Adrenal gland (tissue), 12 donors: ENCODE data around the gene MYOCD. TPM values are rescaled to one million over a fixed set of nuclear protein-coding genes. Genes with fewer than 3 reads are reported as not detected.
A peak's percentile ranks its signal among the peaks of the same experiment; 100 is the strongest.

Experiments
- DNase-seq, 7 donors: peaks; one replicate each; pipeline ENCODE4 v3.0.0-alpha.2; 2019 to 2020
- H3K27ac ChIP-seq, 5 donors: fragments of 200-600 bp; sonication (generic) in 4 of 5; 1 replicate in 3 of 5; 2 replicates in 2 of 5; pipeline versions ENCODE4 v1.5.1 to v1.8.0; 2016 to 2020; ENCODE audit warnings: mild to moderate bottlenecking in 1 of 5
- H3K27me3 ChIP-seq: fragments of 200-600 bp; 2 replicates; pipeline ENCODE4 v1.8.0; 2021
- H3K36me3 ChIP-seq, 2 donors: fragments of 200-600 bp; replicated peaks in 1 of 2; 1 replicate in 1 of 2; 2 replicates in 1 of 2; pipeline versions ENCODE4 v1.5.1 to v1.8.0; 2018 to 2022
- H3K4me1 ChIP-seq, 2 donors: fragments of 200-600 bp; replicated peaks in 1 of 2; 1 replicate in 1 of 2; 2 replicates in 1 of 2; pipeline versions ENCODE4 v1.5.1 to v1.8.0; 2018 to 2021
- H3K4me3 ChIP-seq, 4 donors: fragments of 200-600 bp; sonication (generic) in 3 of 4; one replicate each; pipeline ENCODE4 v1.5.1; 2016 to 2018
- H3K9me3 ChIP-seq, 3 donors: fragments of 200-600 bp; sonication (generic) in 1 of 3; replicated peaks in 1 of 3; 1 replicate in 2 of 3; 2 replicates in 1 of 3; pipeline versions ENCODE4 v1.5.1 to v1.8.0; 2016 to 2021
- POLR2A ChIP-seq, 2 donors: fragments of 450-650 bp; IDR thresholded peaks; one replicate each; pipeline ENCODE4 v1.6.1; 2017; ENCODE audit warnings: antibody characterized with exemption in 2 of 2, mild to moderate bottlenecking in 2 of 2, moderate library complexity in 1 of 2
- WGBS, 4 donors: extraction: QIAGEN DNeasy Blood & Tissue Kit in 2 of 4; methylation state at CpG; one replicate each; pipeline versions ENCODE4 v1.1.5 to v1.1.7; 2013 to 2017; 5-methylcytosine and 5-hydroxymethylcytosine counted together
- intact Hi-C, 2 donors: fragments of 100-400 bp; cut with DNase I; formaldehyde crosslinking; loops; one replicate each; pipeline versions ENCODE4 v1.14.1 to v1.15.0; 2022 to 2023
- polyA plus RNA-seq, 3 donors: library from polyadenylated mRNA; stranded (reverse); fragments of 200-250 nt in 2 of 3; fragments of 350-450 nt in 1 of 3; fragmentation: Illumina TruSeq in 1 of 3; extraction: RNeasy Lipid Tissue Mini Kit (QIAGEN cat#74804) in 1 of 3; gene quantifications; one replicate each; pipeline ENCODE4 v1.2.3, GENCODE V29; 2013 to 2014
- total RNA-seq, 9 donors: library from RNA; depleted of rRNA in 4 of 9; stranded (reverse); fragments of >200 nt in 4 of 9; fragments of 120-200 nt in 1 of 9; fragmentation: NEBNext Ultra II Directional in 1 of 9; extraction: Animal tissue kit (Norgen Biotek cat#: 25700) in 1 of 9; gene quantifications; one replicate each; pipeline versions ENCODE4 v1.1.0 to v1.2.4, GENCODE V29; 2013 to 2023
- TF ChIP-seq, protein P1 (sequence below), 6 experiments: fragments of 450-650 bp in 4 of 6; fragments of 200-600 bp in 2 of 6; sonication (generic) in 1 of 6; IDR thresholded peaks; 1 replicate in 5 of 6; 2 replicates in 1 of 6; pipeline versions ENCODE4 v1.5.1 to v1.8.0; 2016 to 2021; ENCODE audit warnings: antibody characterized with exemption in 6 of 6, mild to moderate bottlenecking in 2 of 6, moderate library complexity in 1 of 6
- donor health status: healthy with polysubstance abuse.
- donor health status: Bipolar disorder and iron deficiency.
- donor health status: DM: yes; HTN: yes; CAD: no.
- donor health status: DM: no; HTN: no; CAD: no.
- donor health status: DM: no; HTN: no; CAD: no.
- donor health status: DM: yes; HTN: yes; CAD: no.

The MYOCD gene
- total and polyA plus RNA-seq, 12 donors = 0.18 to 4.3 (median 0.97) TPM

- Histone ChIP-seq H3K4me1 (no peaks in the 10 kb centered on the region), H3K36me3 (no peaks in the 10 kb centered on the region), H3K27me3 (no peaks in the 10 kb centered on the region), H3K27ac (peak overlapping the region in 1 of 5 donors; percentile 18), H3K9me3 (no peaks in the 10 kb centered on the region), H3K4me3 (no peak overlapping the region)
- 42 to 49% (median 48%) methylated on average over 7 of the region's 7 CpGs for WGBS, 4 donors
- TF ChIP-seq, protein P1, sequence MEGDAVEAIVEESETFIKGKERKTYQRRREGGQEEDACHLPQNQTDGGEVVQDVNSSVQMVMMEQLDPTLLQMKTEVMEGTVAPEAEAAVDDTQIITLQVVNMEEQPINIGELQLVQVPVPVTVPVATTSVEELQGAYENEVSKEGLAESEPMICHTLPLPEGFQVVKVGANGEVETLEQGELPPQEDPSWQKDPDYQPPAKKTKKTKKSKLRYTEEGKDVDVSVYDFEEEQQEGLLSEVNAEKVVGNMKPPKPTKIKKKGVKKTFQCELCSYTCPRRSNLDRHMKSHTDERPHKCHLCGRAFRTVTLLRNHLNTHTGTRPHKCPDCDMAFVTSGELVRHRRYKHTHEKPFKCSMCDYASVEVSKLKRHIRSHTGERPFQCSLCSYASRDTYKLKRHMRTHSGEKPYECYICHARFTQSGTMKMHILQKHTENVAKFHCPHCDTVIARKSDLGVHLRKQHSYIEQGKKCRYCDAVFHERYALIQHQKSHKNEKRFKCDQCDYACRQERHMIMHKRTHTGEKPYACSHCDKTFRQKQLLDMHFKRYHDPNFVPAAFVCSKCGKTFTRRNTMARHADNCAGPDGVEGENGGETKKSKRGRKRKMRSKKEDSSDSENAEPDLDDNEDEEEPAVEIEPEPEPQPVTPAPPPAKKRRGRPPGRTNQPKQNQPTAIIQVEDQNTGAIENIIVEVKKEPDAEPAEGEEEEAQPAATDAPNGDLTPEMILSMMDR (IDR thresholded peaks at IDR 0.05) = no peak
- no peak for TF ChIP-seq POLR2A (IDR thresholded peaks at IDR 0.05)
- intact Hi-C loops = no loop called here
- no peak for DNase-seq
Observed at GRCh38 chr17:12619459-12620199, 46.1 kb upstream of the MYOCD start.

GRCh38 chr17:12620200-12620720 lies 45.4 kb upstream of the MYOCD start:
- Histone ChIP-seq H3K9me3 (no peaks in the 10 kb centered on the region), H3K4me1 (no peaks in the 10 kb centered on the region), H3K36me3 (no peaks in the 10 kb centered on the region), H3K27ac (peak overlapping the region in 1 of 5 donors; percentile 18), H3K4me3 (no peak overlapping the region), H3K27me3 (no peaks in the 10 kb centered on the region)
- intact Hi-C loops = no loop called here
- WGBS, 4 donors = 35 to 48% (median 45%) methylated on average over 5 of the region's 5 CpGs
- no peak for DNase-seq
- TF ChIP-seq, protein P1 (IDR thresholded peaks at IDR 0.05) = no peak
- no peak for TF ChIP-seq POLR2A (IDR thresholded peaks at IDR 0.05)

- H3K27me3 ChIP-seq = no peaks in the 10 kb centered on the region
- no peaks in the 10 kb centered on the region for H3K4me1 ChIP-seq
- no peaks in the 10 kb centered on the region for H3K36me3 ChIP-seq
- no peak for TF ChIP-seq POLR2A (IDR thresholded peaks at IDR 0.05)
- TF ChIP-seq, protein P1 (IDR thresholded peaks at IDR 0.05) = no peak
- WGBS, 4 donors = 36 to 48% (median 45%) methylated on average over 11 of the region's 11 CpGs
- H3K27ac ChIP-seq = peak overlapping the region in 1 of 5 donors; percentile 19
- intact Hi-C loops = no loop called here
- H3K9me3 ChIP-seq = no peaks in the 10 kb centered on the region
- peak in 4 of 7 donors; percentile 3 to 54 (median 26) for DNase-seq
- H3K4me3 ChIP-seq = no peak overlapping the region
Observed at GRCh38 chr17:12622726-12623125, 43.0 kb upstream of the MYOCD start.

DNA sequence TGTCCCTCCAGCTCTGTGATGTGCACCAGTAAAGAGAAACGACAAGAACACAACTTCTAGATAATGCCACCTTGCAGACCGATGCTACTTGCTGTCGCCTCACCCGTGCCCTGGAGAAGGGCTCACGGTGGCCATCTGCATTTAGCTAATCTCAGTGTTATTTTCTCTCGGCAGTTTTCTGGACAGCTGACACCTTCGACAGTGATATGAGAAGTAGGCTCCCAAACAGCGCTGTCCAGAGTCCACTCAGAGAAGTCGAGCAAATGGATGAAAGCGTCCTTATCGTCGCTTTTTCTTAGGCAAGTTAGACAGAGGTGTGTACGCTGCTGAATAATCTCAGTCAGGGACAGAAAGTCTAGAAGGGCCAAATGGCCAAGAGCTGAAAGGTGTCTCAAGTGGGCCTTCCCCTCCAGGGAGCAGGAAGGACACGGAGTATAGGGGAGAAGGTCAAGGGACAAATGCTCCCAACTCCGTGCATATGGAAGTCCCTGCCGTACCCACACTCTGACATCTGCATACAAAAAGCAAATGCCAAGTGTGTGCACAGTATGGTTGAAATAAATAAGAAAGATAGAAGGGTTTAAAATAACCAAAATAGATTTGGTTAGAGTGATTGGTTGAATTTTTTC lies 42.4 kb upstream of the MYOCD start:
- Histone ChIP-seq H3K4me1 (no peaks in the 10 kb centered on the region), H3K27ac (peak overlapping the region in 1 of 5 donors; percentile 19), H3K9me3 (no peaks in the 10 kb centered on the region), H3K36me3 (no peaks in the 10 kb centered on the region), H3K4me3 (no peak overlapping the region), H3K27me3 (no peaks in the 10 kb centered on the region)
- DNase-seq = no peak
- 77 to 84% (median 81%) methylated on average over 16 of the region's 16 CpGs for WGBS, 4 donors
- TF ChIP-seq, protein P1 (IDR thresholded peaks at IDR 0.05) = no peak
- intact Hi-C loops = no loop called here
